ENCODE results near the gene UNC93B1.

UNC93B1 gene

DNA sequence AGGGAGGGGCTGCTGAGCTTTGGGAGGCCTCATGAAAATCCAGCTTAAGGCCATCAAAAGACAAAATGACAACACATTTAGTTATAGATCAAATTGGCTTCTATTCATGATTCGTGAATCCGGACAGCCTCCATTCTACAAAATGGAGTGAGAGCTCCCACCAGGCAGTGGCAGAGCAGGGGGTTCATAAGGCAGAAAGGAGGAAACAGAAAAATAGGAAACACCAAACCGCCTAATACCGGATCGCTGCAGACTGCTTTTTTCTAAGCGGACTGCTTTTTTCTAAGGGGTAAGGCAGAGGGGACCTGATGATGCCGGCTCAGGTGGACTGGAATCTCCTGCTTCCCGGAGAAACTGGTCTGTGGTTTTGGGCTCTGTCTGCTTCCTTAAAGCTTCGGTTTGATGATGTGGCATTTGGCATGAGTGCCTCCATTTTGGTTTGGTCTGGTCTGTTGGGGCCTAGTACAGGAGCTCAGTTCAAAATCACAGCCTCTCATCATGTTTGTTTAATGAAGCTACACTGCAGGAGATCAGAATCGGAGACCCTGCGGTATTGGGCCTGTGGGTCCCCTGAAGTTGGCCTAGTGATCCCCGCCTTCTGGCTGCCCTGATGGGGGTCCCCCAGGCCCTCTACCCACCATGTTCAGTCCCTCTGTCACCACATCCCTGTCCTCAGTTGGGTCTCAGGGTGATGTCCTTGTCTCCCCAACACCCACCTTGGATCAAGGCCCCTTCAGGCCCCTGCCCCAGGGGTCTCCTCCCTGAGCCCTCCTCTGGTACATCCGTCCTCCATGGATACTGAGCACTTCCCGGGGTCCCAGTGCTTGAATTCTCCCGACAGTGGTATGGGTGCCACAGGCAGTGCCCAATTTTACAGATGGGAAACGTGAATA is 7.4 kb upstream of the UNC93B1 start:
- Histone ChIP-seq H2AFZ (ENCODE audit: insufficient read depth, low read length, poor library complexity) (no peak overlapping the region), H3K4me1 (ENCODE audit: control insufficient read depth in 1 of 2, insufficient read depth in 2 of 2, low read length in 2 of 2) (peaks cover 27 to 32% of the 10 kb centered on the region in 2 experiments), H3K79me2 (ENCODE audit: control insufficient read depth, insufficient read depth, low read length, poor library complexity) (peaks cover 5% of the 10 kb centered on the region), H2BK12ac (ENCODE audit: low read length) (peak overlapping the region; percentile 95), H3K36me3 (ENCODE audit: control insufficient read depth in 1 of 2, insufficient read depth in 2 of 2, low read length in 2 of 2) (no peaks in the 10 kb centered on the region), H3K9ac (ENCODE audit: low read length) (no peak overlapping the region), H3K27ac (ENCODE audit: low read depth, low read length) (no peak overlapping the region), H2AK5ac (ENCODE audit: low read length) (peak overlapping the region; percentile 88), H4K8ac (ENCODE audit: low read depth, low read length) (no peak overlapping the region), H4K91ac (ENCODE audit: low read depth, low read length) (peak overlapping the region; percentile 90), H3K79me1 (ENCODE audit: low read length) (peaks cover 27% of the 10 kb centered on the region), H3K9me3 (ENCODE audit: insufficient read depth, low read depth, low read length) (peaks cover 1% of the 10 kb centered on the region), H3K4ac (ENCODE audit: low read depth, low read length) (no peak overlapping the region), H2BK5ac (ENCODE audit: low read depth, low read length, poor library complexity) (no peak overlapping the region), H3K4me3 (ENCODE audit: low read depth, low read length) (no peak overlapping the region), H3K23ac (ENCODE audit: low read length) (no peak overlapping the region), H3K27me3 (ENCODE audit: insufficient read depth, low read length) (no peaks in the 10 kb centered on the region), H3K14ac (ENCODE audit: low read length) (peak overlapping the region; percentile 91), H4K12ac (ENCODE audit: low read depth, low read length) (no peak overlapping the region), H3K4me2 (ENCODE audit: low read length) (no peak overlapping the region), H2BK120ac (ENCODE audit: insufficient read depth, low read length, poor library complexity) (peak overlapping the region; percentile 95), H3K18ac (ENCODE audit: low read length) (no peak overlapping the region)
- DNase-seq, result no peak
- WGBS (ENCODE audit: extremely low coverage, insufficient coverage, insufficient read length), result no CpG with 5 or more reads among the region's 16 CpGs

DNA sequence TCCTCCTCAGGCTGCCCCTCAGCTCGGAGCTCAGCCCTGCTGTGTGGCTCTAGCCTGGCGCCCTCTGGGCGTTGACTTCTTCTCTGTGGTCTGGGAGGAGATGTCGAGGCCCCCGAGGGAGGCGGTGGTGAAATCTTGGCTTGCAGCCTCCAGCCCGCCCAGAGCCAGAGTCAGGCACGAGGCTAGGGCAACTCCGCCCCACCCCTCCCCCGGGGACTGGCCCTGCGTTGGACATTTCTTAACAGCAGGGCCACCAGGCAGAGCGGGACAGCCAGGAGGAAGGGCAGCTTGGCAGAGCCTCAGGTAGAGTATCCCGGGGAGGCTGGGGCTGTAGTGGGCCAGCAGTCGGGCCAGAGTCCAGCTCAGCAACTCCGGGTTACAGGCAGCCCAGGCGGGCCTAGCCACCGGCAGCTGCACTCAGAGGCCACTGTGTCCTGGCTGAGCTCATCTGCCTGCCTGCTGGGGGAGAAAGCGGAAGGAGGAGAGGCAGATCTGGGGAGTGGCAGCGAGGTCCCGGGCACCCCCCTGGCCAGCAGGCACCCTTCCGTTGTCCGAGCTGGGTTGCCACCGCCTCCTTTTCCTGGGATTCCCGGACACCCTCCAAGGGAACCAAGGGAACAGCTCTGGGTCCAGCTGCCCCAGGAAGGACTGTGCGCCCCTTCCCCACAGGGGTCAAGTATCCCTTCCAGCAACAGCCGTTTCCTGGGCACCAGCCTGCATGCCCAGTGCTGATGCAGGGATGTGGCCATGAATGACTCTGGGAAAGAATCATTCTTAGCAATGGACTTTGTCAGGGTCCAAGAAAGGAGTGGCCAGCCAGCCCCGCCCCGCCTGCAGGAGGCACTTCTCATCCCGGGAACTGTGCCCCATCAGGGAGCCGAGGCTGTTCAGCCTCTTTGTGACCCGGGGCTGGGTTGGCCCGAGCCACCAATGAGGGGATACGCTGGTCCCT is 6.5 kb upstream of the UNC93B1 start, which contains the start of gene ALDH3B1:
Gene ALDH3B1 (plus strand): TSS at position 238 of the 952 bp plus-strand sequence. CDS start 4,971 bp downstream, outside the sequence.
- peak within 1 kb of the TSS; percentile 54 for H3K18ac ChIP-seq (ENCODE audit: low read length)
- H3K4me2 ChIP-seq (ENCODE audit: low read length), result no peak within 1 kb of the TSS
- H3K23ac ChIP-seq (ENCODE audit: low read length), result no peak within 1 kb of the TSS
- peaks cover 5% of the 10 kb centered on the region for H3K79me2 ChIP-seq (ENCODE audit: control insufficient read depth, insufficient read depth, low read length, poor library complexity)
- H3K14ac ChIP-seq (ENCODE audit: low read length), result peak within 1 kb of the TSS; percentile 6
- H3K79me1 ChIP-seq (ENCODE audit: low read length), result peaks cover 27% of the 10 kb centered on the region
- no peak within 1 kb of the TSS for H3K9ac ChIP-seq (ENCODE audit: low read length)
- no peak within 1 kb of the TSS for H2AFZ ChIP-seq (ENCODE audit: insufficient read depth, low read length, poor library complexity)
- H3K27me3 ChIP-seq (ENCODE audit: insufficient read depth, low read length), result no peaks in the 10 kb centered on the region
- H3K9me3 ChIP-seq (ENCODE audit: insufficient read depth, low read depth, low read length), result peaks cover 1% of the 10 kb centered on the region
- H3K36me3 ChIP-seq (ENCODE audit: control insufficient read depth in 1 of 2, insufficient read depth in 2 of 2, low read length in 2 of 2), result no peaks in the 10 kb centered on the region
- H4K8ac ChIP-seq (ENCODE audit: low read depth, low read length), result peak within 1 kb of the TSS; percentile 55
- peak within 1 kb of the TSS; percentile 9 for H3K4ac ChIP-seq (ENCODE audit: low read depth, low read length)
- H2BK5ac ChIP-seq (ENCODE audit: low read depth, low read length, poor library complexity), result peak within 1 kb of the TSS; percentile 8
- H3K27ac ChIP-seq (ENCODE audit: low read depth, low read length), result peak within 1 kb of the TSS; percentile 16
- H3K4me1 ChIP-seq (ENCODE audit: control insufficient read depth in 1 of 2, insufficient read depth in 2 of 2, low read length in 2 of 2), result peaks cover 27 to 32% of the 10 kb centered on the region in 2 experiments
- peak; percentile 94 to 95 for DNase-seq
- H2BK120ac ChIP-seq (ENCODE audit: insufficient read depth, low read length, poor library complexity), result peak within 1 kb of the TSS; percentile 26
- peak within 1 kb of the TSS; percentile 28 for H4K91ac ChIP-seq (ENCODE audit: low read depth, low read length)
- peak within 1 kb of the TSS; percentile 70 for H2BK12ac ChIP-seq (ENCODE audit: low read length)
- peak within 1 kb of the TSS; percentile 75 for H2AK5ac ChIP-seq (ENCODE audit: low read length)
- H3K4me3 ChIP-seq (ENCODE audit: low read depth, low read length), result no peak within 1 kb of the TSS
- no peak within 1 kb of the TSS for H4K12ac ChIP-seq (ENCODE audit: low read depth, low read length)
- no CpG with 5 or more reads among the region's 33 CpGs for WGBS (ENCODE audit: extremely low coverage, insufficient coverage, insufficient read length)

DNA sequence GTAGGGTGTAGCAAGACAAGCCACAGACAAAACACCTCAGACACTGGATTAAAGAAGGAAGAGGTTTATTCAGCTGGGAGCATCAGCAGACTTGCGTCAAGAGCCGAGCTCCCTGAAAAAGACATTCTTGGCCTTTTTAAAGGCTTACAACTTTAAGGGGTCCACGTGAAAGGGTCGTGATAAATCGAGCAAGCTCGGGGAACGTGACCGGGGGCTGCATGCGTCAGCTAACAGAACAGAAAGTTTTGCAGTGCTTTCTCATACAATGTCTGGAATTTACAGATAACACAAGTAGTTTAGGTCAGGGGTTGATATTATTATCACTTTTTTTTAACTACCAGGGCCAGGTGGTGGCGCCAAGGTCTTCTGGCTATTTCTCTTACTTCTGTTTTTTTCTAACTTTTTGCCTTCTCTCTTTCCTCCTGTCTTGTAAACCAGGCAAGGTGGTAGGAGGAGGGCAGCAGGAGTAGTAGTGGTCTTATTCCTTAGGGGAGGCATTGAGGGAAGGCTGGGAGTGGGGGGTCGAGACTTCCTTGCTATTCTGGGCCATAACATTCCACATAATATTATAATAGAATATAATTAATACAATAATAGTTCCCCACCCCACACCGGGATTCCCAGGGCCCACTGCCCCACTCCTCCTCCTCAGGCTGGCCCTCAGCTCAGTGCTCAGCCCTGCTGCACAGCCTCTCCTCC is 5.6 kb upstream of the UNC93B1 start:
- no CpG with 5 or more reads among the region's 12 CpGs for WGBS (ENCODE audit: extremely low coverage, insufficient coverage, insufficient read length)
- no peak overlapping the region for H3K27ac ChIP-seq (ENCODE audit: low read depth, low read length)

More for the DNA sequence above, 5.6 kb upstream of the UNC93B1 start:
- H3K4me1 ChIP-seq (ENCODE audit: control insufficient read depth in 1 of 2, insufficient read depth in 2 of 2, low read length in 2 of 2), result peaks cover 27 to 32% of the 10 kb centered on the region in 2 experiments
- no peak overlapping the region for H4K12ac ChIP-seq (ENCODE audit: low read depth, low read length)
- H3K4me3 ChIP-seq (ENCODE audit: low read depth, low read length), result no peak overlapping the region
- no peak overlapping the region for H3K4me2 ChIP-seq (ENCODE audit: low read length)
- no peak overlapping the region for H3K14ac ChIP-seq (ENCODE audit: low read length)
- no peak overlapping the region for H4K91ac ChIP-seq (ENCODE audit: low read depth, low read length)
- H2BK120ac ChIP-seq (ENCODE audit: insufficient read depth, low read length, poor library complexity), result no peak overlapping the region
- H3K23ac ChIP-seq (ENCODE audit: low read length), result no peak overlapping the region
- H2BK5ac ChIP-seq (ENCODE audit: low read depth, low read length, poor library complexity), result no peak overlapping the region
- H4K8ac ChIP-seq (ENCODE audit: low read depth, low read length), result no peak overlapping the region
- H3K79me1 ChIP-seq (ENCODE audit: low read length), result peaks cover 27% of the 10 kb centered on the region
- no peak overlapping the region for H2BK12ac ChIP-seq (ENCODE audit: low read length)
- DNase-seq, result peak; percentile 67 to 74
- no peaks in the 10 kb centered on the region for H3K36me3 ChIP-seq (ENCODE audit: control insufficient read depth in 1 of 2, insufficient read depth in 2 of 2, low read length in 2 of 2)
- peaks cover 1% of the 10 kb centered on the region for H3K9me3 ChIP-seq (ENCODE audit: insufficient read depth, low read depth, low read length)
- peaks cover 5% of the 10 kb centered on the region for H3K79me2 ChIP-seq (ENCODE audit: control insufficient read depth, insufficient read depth, low read length, poor library complexity)
- no peak overlapping the region for H2AK5ac ChIP-seq (ENCODE audit: low read length)
- no peak overlapping the region for H3K18ac ChIP-seq (ENCODE audit: low read length)
- H3K4ac ChIP-seq (ENCODE audit: low read depth, low read length), result no peak overlapping the region
- H2AFZ ChIP-seq (ENCODE audit: insufficient read depth, low read length, poor library complexity), result no peak overlapping the region
- no peaks in the 10 kb centered on the region for H3K27me3 ChIP-seq (ENCODE audit: insufficient read depth, low read length)
- no peak overlapping the region for H3K9ac ChIP-seq (ENCODE audit: low read length)

Measured in trophoblast cell (in vitro differentiated cells and primary cell).